PFSK-1 (cell line): ENCODE data around the gene DGAT2.

ENCODE experiments used
- POLR2AphosphoS5 ChIP-seq: IDR thresholded peaks from 2 replicates; pipeline ENCODE4 v1.6.1; 2012; ENCODE audit warnings: low read depth, mild to moderate bottlenecking, control low read depth, low read length, moderate library complexity
- TF ChIP-seq, protein P1 (sequence below), 2 experiments: IDR thresholded peaks; 2 replicates each; pipeline versions ENCODE4 v1.6.1 to v1.8.0; 2011 to 2012; ENCODE audit warnings: low read depth in 2 of 2, low read length in 2 of 2, control low read depth in 1 of 2, inconsistent platforms in 1 of 2, mild to moderate bottlenecking in 1 of 2, moderate library complexity in 1 of 2; ENCODE audit not compliant: insufficient read depth in 1 of 2

DNA sequence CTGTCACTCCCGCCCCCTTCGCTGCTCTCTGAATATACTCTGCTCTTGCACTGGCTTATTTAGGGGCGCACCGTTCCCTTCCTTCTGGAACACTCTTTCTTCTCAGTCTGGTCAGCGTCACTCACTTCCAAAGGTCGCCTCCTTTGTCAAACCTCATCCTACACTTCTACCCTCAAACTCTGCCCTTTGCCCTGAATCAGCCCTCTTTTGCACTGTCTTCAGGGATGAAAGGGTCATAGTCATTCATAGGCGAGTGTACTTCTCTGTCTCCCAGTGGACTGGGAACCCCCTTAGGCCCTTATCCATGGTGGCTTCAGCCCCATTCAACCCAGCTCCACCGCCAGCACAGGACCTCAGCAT lies 35.5 kb upstream of the DGAT2 start:
- TF ChIP-seq POLR2AphosphoS5: no peak
- TF ChIP-seq, protein P1, sequence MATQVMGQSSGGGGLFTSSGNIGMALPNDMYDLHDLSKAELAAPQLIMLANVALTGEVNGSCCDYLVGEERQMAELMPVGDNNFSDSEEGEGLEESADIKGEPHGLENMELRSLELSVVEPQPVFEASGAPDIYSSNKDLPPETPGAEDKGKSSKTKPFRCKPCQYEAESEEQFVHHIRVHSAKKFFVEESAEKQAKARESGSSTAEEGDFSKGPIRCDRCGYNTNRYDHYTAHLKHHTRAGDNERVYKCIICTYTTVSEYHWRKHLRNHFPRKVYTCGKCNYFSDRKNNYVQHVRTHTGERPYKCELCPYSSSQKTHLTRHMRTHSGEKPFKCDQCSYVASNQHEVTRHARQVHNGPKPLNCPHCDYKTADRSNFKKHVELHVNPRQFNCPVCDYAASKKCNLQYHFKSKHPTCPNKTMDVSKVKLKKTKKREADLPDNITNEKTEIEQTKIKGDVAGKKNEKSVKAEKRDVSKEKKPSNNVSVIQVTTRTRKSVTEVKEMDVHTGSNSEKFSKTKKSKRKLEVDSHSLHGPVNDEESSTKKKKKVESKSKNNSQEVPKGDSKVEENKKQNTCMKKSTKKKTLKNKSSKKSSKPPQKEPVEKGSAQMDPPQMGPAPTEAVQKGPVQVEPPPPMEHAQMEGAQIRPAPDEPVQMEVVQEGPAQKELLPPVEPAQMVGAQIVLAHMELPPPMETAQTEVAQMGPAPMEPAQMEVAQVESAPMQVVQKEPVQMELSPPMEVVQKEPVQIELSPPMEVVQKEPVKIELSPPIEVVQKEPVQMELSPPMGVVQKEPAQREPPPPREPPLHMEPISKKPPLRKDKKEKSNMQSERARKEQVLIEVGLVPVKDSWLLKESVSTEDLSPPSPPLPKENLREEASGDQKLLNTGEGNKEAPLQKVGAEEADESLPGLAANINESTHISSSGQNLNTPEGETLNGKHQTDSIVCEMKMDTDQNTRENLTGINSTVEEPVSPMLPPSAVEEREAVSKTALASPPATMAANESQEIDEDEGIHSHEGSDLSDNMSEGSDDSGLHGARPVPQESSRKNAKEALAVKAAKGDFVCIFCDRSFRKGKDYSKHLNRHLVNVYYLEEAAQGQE (IDR thresholded peaks at IDR 0.05; ENCODE audit: insufficient read depth in 1 of 2, low read depth in 2 of 2, low read length in 2 of 2): peak in 1 of 2 experiments; percentile 42; a peak in 1 of 4 replicates
